Measurements from ENCODE around the gene COL27A1.

Gene COL27A1

GRCh38 chr9:114214181-114214580 lies 58.8 kb downstream of the COL27A1 start:
- no peak for DNase-seq

GRCh38 chr9:114214686-114215414 lies 59.5 kb downstream of the COL27A1 start:
- Histone ChIP-seq H3K4me1 (ENCODE audit: control insufficient read depth, insufficient read depth, low read length, poor library complexity, severe bottlenecking) (no peaks in the 10 kb centered on the region), H3K36me3 (ENCODE audit: control insufficient read depth, insufficient read depth, low read length) (no peaks in the 10 kb centered on the region), H3K27ac (ENCODE audit: insufficient read depth, low read length, poor library complexity, severe bottlenecking) (no peak overlapping the region), H3K9me3 (ENCODE audit: control insufficient read depth, low read length) (no peaks in the 10 kb centered on the region), H3K27me3 (replicated peaks; ENCODE audit: control insufficient read depth, insufficient read depth, low read length, poor library complexity, severe bottlenecking) (no peaks in the 10 kb centered on the region), H3K4me3 (ENCODE audit: insufficient read depth, low read depth, low read length, poor library complexity, severe bottlenecking) (no peak overlapping the region)
- DNase-seq = no peak

More at GRCh38 chr9:114214181-114214580, 58.8 kb downstream of the COL27A1 start:
- Histone ChIP-seq H3K36me3 (ENCODE audit: control insufficient read depth, insufficient read depth, low read length) (no peaks in the 10 kb centered on the region), H3K4me3 (ENCODE audit: insufficient read depth, low read depth, low read length, poor library complexity, severe bottlenecking) (no peak overlapping the region), H3K27ac (ENCODE audit: insufficient read depth, low read length, poor library complexity, severe bottlenecking) (no peak overlapping the region), H3K27me3 (replicated peaks; ENCODE audit: control insufficient read depth, insufficient read depth, low read length, poor library complexity, severe bottlenecking) (no peaks in the 10 kb centered on the region), H3K4me1 (ENCODE audit: control insufficient read depth, insufficient read depth, low read length, poor library complexity, severe bottlenecking) (no peaks in the 10 kb centered on the region), H3K9me3 (ENCODE audit: control insufficient read depth, low read length) (no peaks in the 10 kb centered on the region)

- Histone ChIP-seq H3K4me3 (ENCODE audit: insufficient read depth, low read depth, low read length, poor library complexity, severe bottlenecking) (no peak overlapping the region), H3K27ac (ENCODE audit: insufficient read depth, low read length, poor library complexity, severe bottlenecking) (no peak overlapping the region), H3K4me1 (ENCODE audit: control insufficient read depth, insufficient read depth, low read length, poor library complexity, severe bottlenecking) (no peaks in the 10 kb centered on the region), H3K36me3 (ENCODE audit: control insufficient read depth, insufficient read depth, low read length) (no peaks in the 10 kb centered on the region), H3K27me3 (replicated peaks; ENCODE audit: control insufficient read depth, insufficient read depth, low read length, poor library complexity, severe bottlenecking) (no peaks in the 10 kb centered on the region), H3K9me3 (ENCODE audit: control insufficient read depth, low read length) (no peaks in the 10 kb centered on the region)
- no peak for DNase-seq
Observed at GRCh38 chr9:114216081-114216480, 60.7 kb downstream of the COL27A1 start.

- no peaks in the 10 kb centered on the region for H3K4me1 ChIP-seq (ENCODE audit: control insufficient read depth, insufficient read depth, low read length, poor library complexity, severe bottlenecking)
- no peaks in the 10 kb centered on the region for H3K9me3 ChIP-seq (ENCODE audit: control insufficient read depth, low read length)
- H3K36me3 ChIP-seq (ENCODE audit: control insufficient read depth, insufficient read depth, low read length) = no peaks in the 10 kb centered on the region
Observed at GRCh38 chr9:114216976-114217375, 61.6 kb downstream of the COL27A1 start.

DNA sequence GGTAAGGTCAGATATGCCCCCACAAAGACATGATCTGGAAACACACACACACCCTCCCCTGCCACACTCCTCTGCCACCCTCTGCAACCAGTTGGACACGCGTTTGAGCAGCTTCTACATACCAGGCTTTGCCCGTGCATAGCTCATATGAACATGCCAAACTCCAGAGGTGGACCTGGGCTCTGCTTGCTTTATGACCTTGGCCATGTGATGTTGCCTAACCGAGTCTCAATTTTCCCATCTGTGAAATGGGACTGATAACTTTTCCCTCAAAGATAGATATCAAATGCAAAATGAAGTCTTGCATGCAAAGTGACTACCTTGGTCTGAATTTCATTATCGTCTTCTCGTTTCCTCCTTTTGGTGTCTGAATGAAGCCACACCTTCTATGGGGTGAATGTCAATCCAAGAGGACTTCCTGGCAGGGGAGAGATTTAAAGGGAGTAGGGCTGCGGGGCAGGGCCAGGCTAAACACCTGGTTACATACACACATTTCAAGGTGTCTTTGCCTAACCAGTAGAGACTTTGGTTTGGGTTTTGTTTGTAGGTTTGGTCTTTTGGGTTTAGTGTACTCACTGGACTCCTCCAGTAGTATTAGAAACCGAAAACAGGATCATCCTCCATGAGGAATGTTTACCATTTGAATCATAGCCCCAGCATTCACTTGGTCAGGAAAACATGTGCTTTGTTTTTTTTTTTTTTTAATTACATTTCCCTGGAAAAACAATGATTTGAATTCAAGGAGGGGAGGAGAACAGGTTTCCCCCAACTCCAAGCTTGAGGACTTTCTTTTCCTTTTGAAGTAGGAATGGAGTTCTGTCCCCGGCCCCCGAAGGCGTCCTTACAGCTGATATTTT lies 63.2 kb downstream of the COL27A1 start:
- Histone ChIP-seq H3K27me3 (replicated peaks; ENCODE audit: control insufficient read depth, insufficient read depth, low read length, poor library complexity, severe bottlenecking) (no peaks in the 10 kb centered on the region), H3K4me3 (ENCODE audit: insufficient read depth, low read depth, low read length, poor library complexity, severe bottlenecking) (no peak overlapping the region), H3K27ac (ENCODE audit: insufficient read depth, low read length, poor library complexity, severe bottlenecking) (no peak overlapping the region), H3K4me1 (ENCODE audit: control insufficient read depth, insufficient read depth, low read length, poor library complexity, severe bottlenecking) (no peaks in the 10 kb centered on the region), H3K9me3 (ENCODE audit: control insufficient read depth, low read length) (no peaks in the 10 kb centered on the region), H3K36me3 (ENCODE audit: control insufficient read depth, insufficient read depth, low read length) (no peaks in the 10 kb centered on the region)
- DNase-seq = no peak

More at GRCh38 chr9:114216976-114217375, 61.6 kb downstream of the COL27A1 start:
- no peak for DNase-seq
- Histone ChIP-seq H3K27ac (ENCODE audit: insufficient read depth, low read length, poor library complexity, severe bottlenecking) (no peak overlapping the region), H3K4me3 (ENCODE audit: insufficient read depth, low read depth, low read length, poor library complexity, severe bottlenecking) (no peak overlapping the region), H3K27me3 (replicated peaks; ENCODE audit: control insufficient read depth, insufficient read depth, low read length, poor library complexity, severe bottlenecking) (no peaks in the 10 kb centered on the region)

DNA sequence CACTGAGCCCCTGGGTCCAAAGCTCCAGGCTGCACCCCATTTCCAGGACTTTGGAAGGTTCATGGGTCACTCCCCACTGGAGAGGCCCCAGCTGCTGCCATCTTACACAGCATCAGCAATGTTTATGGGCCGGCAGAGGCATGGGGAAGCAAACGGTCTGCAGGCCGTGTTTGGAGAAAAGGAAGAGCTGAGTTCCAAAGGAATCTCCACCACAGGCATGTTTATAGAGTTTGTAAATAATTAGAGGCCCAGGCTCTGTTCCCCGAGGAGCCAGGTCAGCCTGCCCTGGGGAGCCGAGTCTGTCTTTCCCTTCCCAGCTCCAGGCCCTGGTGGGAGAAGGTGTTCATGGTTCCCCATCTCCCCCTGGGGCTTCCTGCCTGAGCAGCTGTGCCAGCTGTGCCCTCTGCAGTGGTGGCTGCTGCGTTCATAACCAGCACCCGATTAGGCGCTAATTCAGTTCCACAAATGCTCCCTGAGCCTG lies 64.8 kb downstream of the COL27A1 start:
- Histone ChIP-seq H3K9me3 (ENCODE audit: control insufficient read depth, low read length) (no peaks in the 10 kb centered on the region), H3K27me3 (replicated peaks; ENCODE audit: control insufficient read depth, insufficient read depth, low read length, poor library complexity, severe bottlenecking) (no peaks in the 10 kb centered on the region), H3K27ac (ENCODE audit: insufficient read depth, low read length, poor library complexity, severe bottlenecking) (no peak overlapping the region), H3K36me3 (ENCODE audit: control insufficient read depth, insufficient read depth, low read length) (no peaks in the 10 kb centered on the region), H3K4me1 (ENCODE audit: control insufficient read depth, insufficient read depth, low read length, poor library complexity, severe bottlenecking) (no peaks in the 10 kb centered on the region), H3K4me3 (ENCODE audit: insufficient read depth, low read depth, low read length, poor library complexity, severe bottlenecking) (no peak overlapping the region)
- DNase-seq = no peak

GRCh38 chr9:114221706-114222465 lies 66.5 kb downstream of the COL27A1 start:
- no peak for DNase-seq
- no peak overlapping the region for H3K4me3 ChIP-seq (ENCODE audit: insufficient read depth, low read depth, low read length, poor library complexity, severe bottlenecking)
- no peaks in the 10 kb centered on the region for H3K36me3 ChIP-seq (ENCODE audit: control insufficient read depth, insufficient read depth, low read length)
- no peak overlapping the region for H3K27ac ChIP-seq (ENCODE audit: insufficient read depth, low read length, poor library complexity, severe bottlenecking)
- H3K9me3 ChIP-seq (ENCODE audit: control insufficient read depth, low read length) = no peaks in the 10 kb centered on the region
- H3K27me3 ChIP-seq (replicated peaks; ENCODE audit: control insufficient read depth, insufficient read depth, low read length, poor library complexity, severe bottlenecking) = no peaks in the 10 kb centered on the region
- H3K4me1 ChIP-seq (ENCODE audit: control insufficient read depth, insufficient read depth, low read length, poor library complexity, severe bottlenecking) = no peaks in the 10 kb centered on the region

- Histone ChIP-seq H3K4me1 (ENCODE audit: control insufficient read depth, insufficient read depth, low read length, poor library complexity, severe bottlenecking) (no peaks in the 10 kb centered on the region), H3K9me3 (ENCODE audit: control insufficient read depth, low read length) (no peaks in the 10 kb centered on the region), H3K27ac (ENCODE audit: insufficient read depth, low read length, poor library complexity, severe bottlenecking) (no peak overlapping the region), H3K36me3 (ENCODE audit: control insufficient read depth, insufficient read depth, low read length) (no peaks in the 10 kb centered on the region), H3K4me3 (ENCODE audit: insufficient read depth, low read depth, low read length, poor library complexity, severe bottlenecking) (no peak overlapping the region), H3K27me3 (replicated peaks; ENCODE audit: control insufficient read depth, insufficient read depth, low read length, poor library complexity, severe bottlenecking) (no peaks in the 10 kb centered on the region)
- DNase-seq = no peak
Observed at GRCh38 chr9:114223564-114224246, 68.4 kb downstream of the COL27A1 start.

GRCh38 chr9:114224247-114224610 lies 68.9 kb downstream of the COL27A1 start:
- H3K36me3 ChIP-seq (ENCODE audit: control insufficient read depth, insufficient read depth, low read length) = no peaks in the 10 kb centered on the region
- H3K4me3 ChIP-seq (ENCODE audit: insufficient read depth, low read depth, low read length, poor library complexity, severe bottlenecking) = no peak overlapping the region
- no peak for DNase-seq
- H3K9me3 ChIP-seq (ENCODE audit: control insufficient read depth, low read length) = no peaks in the 10 kb centered on the region
- H3K27ac ChIP-seq (ENCODE audit: insufficient read depth, low read length, poor library complexity, severe bottlenecking) = no peak overlapping the region
- H3K27me3 ChIP-seq (replicated peaks; ENCODE audit: control insufficient read depth, insufficient read depth, low read length, poor library complexity, severe bottlenecking) = no peaks in the 10 kb centered on the region
- H3K4me1 ChIP-seq (ENCODE audit: control insufficient read depth, insufficient read depth, low read length, poor library complexity, severe bottlenecking) = no peaks in the 10 kb centered on the region

Measured in effector memory CD4-positive, alpha-beta T cell (primary cell).